GM21723 (cell line): ENCODE measurements around the gene ADSS1.

Experiments used
- ATAC-seq: cut with Tn5 transposase; IDR thresholded peaks from one replicate; pipeline ENCODE4 v1.9.1; 2021; ENCODE audit warnings: mild to moderate bottlenecking, moderate library complexity; ENCODE audit not compliant: unreplicated experiment

Gene ADSS1

GRCh38 chr14:104731320-104732294, 7.6 kb downstream of the ADSS1 start:
- no peak for ATAC-seq

GRCh38 chr14:104732355-104732804, 8.4 kb downstream of the ADSS1 start:
- ATAC-seq, result no peak

GRCh38 chr14:104732931-104733681, 9.1 kb downstream of the ADSS1 start:
- no peak for ATAC-seq

GRCh38 chr14:104734051-104734587, 10.1 kb downstream of the ADSS1 start:
- no peak for ATAC-seq

- no peak for ATAC-seq
Observed at GRCh38 chr14:104734601-104734990, 10.6 kb downstream of the ADSS1 start.

- ATAC-seq, result no peak
Observed at GRCh38 chr14:104734991-104735779, 11.2 kb downstream of the ADSS1 start.

GRCh38 chr14:104735830-104736642, 12.0 kb downstream of the ADSS1 start:
- ATAC-seq, result no peak

- no peak for ATAC-seq
Observed at GRCh38 chr14:104738375-104739019, 14.5 kb downstream of the ADSS1 start.

GRCh38 chr14:104739026-104739425, 15.0 kb downstream of the ADSS1 start:
- ATAC-seq, result no peak

GRCh38 chr14:104739546-104740516, 15.8 kb downstream of the ADSS1 start:
- no peak for ATAC-seq

GRCh38 chr14:104741108-104741802, 17.2 kb downstream of the ADSS1 start:
- no peak for ATAC-seq

- ATAC-seq, result no peak
Observed at GRCh38 chr14:104741803-104742251, 17.8 kb downstream of the ADSS1 start.

GRCh38 chr14:104742586-104743455, 18.8 kb downstream of the ADSS1 start:
- no peak for ATAC-seq

- no peak for ATAC-seq
Observed at GRCh38 chr14:104743461-104744380, 19.7 kb downstream of the ADSS1 start.

- ATAC-seq, result no peak
Observed at GRCh38 chr14:104744484-104744883, 20.5 kb downstream of the ADSS1 start.
